Activated CD8-positive, alpha-beta T cell treated with anti-CD3 and anti-CD28 coated beads, Interleukin-2, amount 10 ng/mL, durations not matched to agents 7 days and 5 days (primary cell): Measurements from ENCODE around the gene SCO1. TPM values are rescaled to one million over a fixed set of nuclear protein-coding genes. Genes with fewer than 3 reads are reported as not detected.

ENCODE experiments used
- ATAC-seq: fragments of 150-1000 bp; cut with Tn5 transposase; one replicate; pipeline ENCODE4 v1.10.0; 2021; ENCODE audit warnings: moderate library complexity
- CTCF ChIA-PET: fragments of 350-600 bp; sonication (Branson Sonifier 250); formaldehyde crosslinking; loops from one replicate; lab custom pipeline; 2021; ENCODE audit warnings: antibody characterized with exemption; lab: Charles Lee
- POLR2A ChIA-PET: fragments of 350-600 bp; sonication (Branson Sonifier 250); formaldehyde crosslinking; loops from one replicate; lab custom pipeline; 2021; ENCODE audit warnings: antibody characterized with exemption; lab: Charles Lee
- DNase-seq: peaks from one replicate; pipeline ENCODE4 v3.0.0-alpha.2; 2020
- H3K27ac Mint-ChIP-seq: one replicate; pipeline ENCODE4 v1.8.0; 2021; ENCODE audit warnings: mild to moderate bottlenecking, mixed read lengths
- H3K27me3 Mint-ChIP-seq: one replicate; pipeline ENCODE4 v1.8.0; 2021; ENCODE audit warnings: low read depth, mixed read lengths
- H3K36me3 Mint-ChIP-seq: one replicate; pipeline ENCODE4 v1.8.0; 2021; ENCODE audit warnings: low read depth, mixed read lengths
- H3K4me1 Mint-ChIP-seq: one replicate; pipeline ENCODE4 v1.8.0; 2021; ENCODE audit warnings: low read depth, mixed read lengths
- H3K4me3 Mint-ChIP-seq: one replicate; pipeline ENCODE4 v1.8.0; 2021; ENCODE audit warnings: mild to moderate bottlenecking, mixed read lengths
- H3K9me3 Mint-ChIP-seq: one replicate; pipeline ENCODE4 v1.8.0; 2022; ENCODE audit warnings: mixed read lengths; ENCODE audit not compliant: insufficient read depth
- total RNA-seq, 2 experiments: library from RNA; stranded (reverse); gene quantifications; one replicate each; pipeline ENCODE4 v1.2.3, GENCODE V29; 2021

The SCO1 gene
- total RNA-seq, 2 experiments from 2014 or later: 25.8 to 28.0 TPM

GRCh38 chr17:10629706-10630105, 67.6 kb downstream of the SCO1 start:
- peaks cover 10% of the 10 kb centered on the region for H3K36me3 Mint-ChIP-seq
- DNase-seq: no peak
- H3K4me1 Mint-ChIP-seq: no peaks in the 10 kb centered on the region
- no peak overlapping the region for H3K27ac Mint-ChIP-seq
- POLR2A ChIA-PET: no interaction called here
- no peak for ATAC-seq
- CTCF ChIA-PET: interaction anchor here (1.0 to 9.3 kb wide), 6 partner anchors 11 to 515 kb away, joined by 5 to 80 read pairs (median 22); no protein-coding TSS in a partner anchor
- no peaks in the 10 kb centered on the region for H3K27me3 Mint-ChIP-seq
- H3K9me3 Mint-ChIP-seq: no peaks in the 10 kb centered on the region
- H3K4me3 Mint-ChIP-seq: no peak overlapping the region

DNA sequence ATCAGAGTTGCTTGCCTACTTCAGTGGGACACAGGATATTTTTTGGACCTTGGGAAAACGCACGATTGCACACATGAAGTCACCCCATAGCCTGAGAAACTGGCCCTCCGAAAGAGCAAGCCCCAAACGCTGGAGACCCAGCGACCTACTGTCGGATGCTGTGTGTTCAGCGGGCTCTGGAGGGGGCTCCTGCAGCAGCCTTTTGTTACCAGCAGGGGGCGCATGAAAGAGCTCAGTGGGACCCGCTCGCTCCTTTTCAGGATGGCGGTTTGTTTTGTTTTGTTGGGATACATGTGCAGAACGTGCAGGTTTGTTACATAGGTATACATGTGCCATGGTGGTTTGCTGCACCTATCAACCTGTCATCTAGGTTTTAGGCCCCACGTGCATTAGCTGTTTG, 68.6 kb downstream of the SCO1 start:
- CTCF ChIA-PET: interaction anchor here (0.6 to 9.3 kb wide), 9 partner anchors 10 to 516 kb away, joined by 3 to 80 read pairs (median 6); no protein-coding TSS in a partner anchor
- H3K9me3 Mint-ChIP-seq: no peaks in the 10 kb centered on the region
- H3K36me3 Mint-ChIP-seq: peaks cover 7% of the 10 kb centered on the region
- DNase-seq (peak; percentile 24), ATAC-seq (no peak)
- POLR2A ChIA-PET: no interaction called here
- no peak overlapping the region for H3K27ac Mint-ChIP-seq
- H3K27me3 Mint-ChIP-seq: no peaks in the 10 kb centered on the region
- H3K4me1 Mint-ChIP-seq: no peaks in the 10 kb centered on the region
- no peak overlapping the region for H3K4me3 Mint-ChIP-seq

GRCh38 chr17:10626390-10626789, 70.9 kb downstream of the SCO1 start:
- DNase-seq (no peak), ATAC-seq (no peak)
- no peaks in the 10 kb centered on the region for H3K4me1 Mint-ChIP-seq
- CTCF ChIA-PET: interaction anchor here (1.4 to 9.3 kb wide), 2 partner anchors 7 to 11 kb away, joined by 6 to 80 read pairs; no protein-coding TSS in a partner anchor
- no peaks in the 10 kb centered on the region for H3K27me3 Mint-ChIP-seq
- POLR2A ChIA-PET: no interaction called here
- H3K36me3 Mint-ChIP-seq: peaks cover 5% of the 10 kb centered on the region
- H3K4me3 Mint-ChIP-seq: no peak overlapping the region
- H3K27ac Mint-ChIP-seq: no peak overlapping the region
- H3K9me3 Mint-ChIP-seq: no peaks in the 10 kb centered on the region

DNA sequence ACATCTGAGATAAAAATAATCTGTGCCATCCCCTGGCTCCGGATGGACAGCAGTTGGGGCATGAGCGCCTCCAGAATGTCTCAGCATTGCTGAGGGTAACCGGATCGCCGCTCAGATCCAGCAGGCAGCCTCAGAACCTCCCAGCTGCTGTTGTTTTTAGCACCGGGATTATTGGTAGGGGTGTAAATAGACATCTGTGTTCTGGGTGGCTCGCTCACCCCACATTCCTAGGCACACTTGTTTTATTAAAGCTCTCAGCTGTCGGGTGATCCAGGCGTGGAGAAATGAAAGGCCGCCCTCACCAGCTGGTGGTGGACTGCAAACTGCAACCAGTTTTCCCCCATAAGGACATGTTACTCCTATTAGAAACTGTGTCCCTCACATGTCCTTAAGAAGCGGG, 72.4 kb downstream of the SCO1 start:
- no peaks in the 10 kb centered on the region for H3K9me3 Mint-ChIP-seq
- no peak for DNase-seq
- CTCF ChIA-PET: no interaction called here
- no peaks in the 10 kb centered on the region for H3K4me1 Mint-ChIP-seq
- ATAC-seq: no peak
- POLR2A ChIA-PET: no interaction called here
- no peak overlapping the region for H3K27ac Mint-ChIP-seq
- H3K36me3 Mint-ChIP-seq: peaks cover 2% of the 10 kb centered on the region
- no peak overlapping the region for H3K4me3 Mint-ChIP-seq
- H3K27me3 Mint-ChIP-seq: no peaks in the 10 kb centered on the region

DNA sequence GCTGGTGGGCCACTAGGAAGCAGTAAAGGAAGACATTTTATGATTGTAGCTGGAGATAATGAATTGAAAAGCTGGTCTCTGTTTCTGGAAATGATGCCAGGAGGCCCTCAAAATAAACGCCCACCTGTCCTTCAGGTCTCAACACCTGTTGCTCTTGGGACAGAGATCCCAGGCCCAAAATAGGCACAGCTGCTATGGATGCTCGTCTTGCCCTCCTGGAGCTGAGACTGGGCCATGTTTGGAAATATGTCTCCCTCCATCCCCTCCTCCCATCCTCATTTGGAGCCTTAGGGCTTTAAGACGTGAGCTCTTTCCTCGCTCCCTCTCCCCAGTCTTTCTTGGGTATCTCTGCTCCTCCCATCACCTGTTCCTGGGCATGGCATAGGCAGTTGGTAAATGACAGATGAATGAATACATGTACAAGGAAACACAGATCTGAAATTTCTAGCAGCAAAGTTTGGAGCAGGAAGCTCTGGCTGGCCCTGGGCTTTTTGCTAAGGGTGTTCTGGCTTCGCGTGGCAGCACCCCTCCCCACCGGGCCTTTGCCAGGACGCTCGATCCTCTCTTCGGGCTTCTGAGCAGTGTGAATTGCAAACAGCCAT, 73.5 kb downstream of the SCO1 start:
- ATAC-seq (no peak), DNase-seq (no peak)
- ChIA-PET CTCF (no interaction called here), POLR2A (no interaction called here)
- Mint-ChIP-seq H3K27ac (no peak overlapping the region), H3K27me3 (no peaks in the 10 kb centered on the region), H3K4me3 (no peak overlapping the region), H3K9me3 (no peaks in the 10 kb centered on the region), H3K36me3 (no peaks in the 10 kb centered on the region), H3K4me1 (no peaks in the 10 kb centered on the region)

GRCh38 chr17:10622617-10623485, 74.5 kb downstream of the SCO1 start:
- no peak for ATAC-seq
- H3K9me3 Mint-ChIP-seq: no peaks in the 10 kb centered on the region
- H3K36me3 Mint-ChIP-seq: no peaks in the 10 kb centered on the region
- H3K4me1 Mint-ChIP-seq: no peaks in the 10 kb centered on the region
- ChIA-PET CTCF (interaction anchor here (1.7 kb wide), 1 partner anchor 24 kb away, joined by 5 read pairs; no protein-coding TSS in a partner anchor), POLR2A (no interaction called here)
- no peak for DNase-seq
- no peak overlapping the region for H3K27ac Mint-ChIP-seq
- H3K27me3 Mint-ChIP-seq: no peaks in the 10 kb centered on the region
- H3K4me3 Mint-ChIP-seq: no peak overlapping the region

Other genes starting within 250 kb of the SCO1 start
- not detected for gene MYH4, start 228.0 kb downstream of the SCO1 start, total RNA-seq
- not detected for gene MYH1, start 179.0 kb downstream of the SCO1 start, total RNA-seq
- not detected for gene MYH2, start 147.9 kb downstream of the SCO1 start, total RNA-seq
- 1 to 10 TPM; 2.3 to 3.2 TPM for gene MYH3, start 40.2 kb downstream of the SCO1 start, total RNA-seq
- gene ADPRM, start 61 bp upstream of the SCO1 start, total RNA-seq: 10 to 100 TPM; 10.3 to 10.4 TPM
- gene TMEM220, start 32.5 kb upstream of the SCO1 start, total RNA-seq: 1 to 10 TPM in 1 of 2 experiments, under 1 TPM in 1; 0.16 to 1.1 TPM
- gene TMEM238L, start 106.6 kb upstream of the SCO1 start, total RNA-seq: not detected
- gene PIRT, start 140.6 kb upstream of the SCO1 start, total RNA-seq: not detected